Duodenal mucosa (tissue), 2 donors: ENCODE measurements around the gene ALOX15B.

Experiments
- H3K27ac ChIP-seq: one replicate; pipeline ENCODE4 v1.7.0; 2013; ENCODE audit warnings: low read depth, low read length
- H3K27me3 ChIP-seq, 2 donors: one replicate each; pipeline ENCODE4 v1.7.0; 2013; ENCODE audit warnings: low read length in 2 of 2, control low read depth in 1 of 2; ENCODE audit not compliant: insufficient read depth in 2 of 2, control insufficient read depth in 1 of 2
- H3K36me3 ChIP-seq, 2 donors: one replicate each; pipeline ENCODE4 v1.7.0; 2013; ENCODE audit warnings: low read length in 2 of 2, control low read depth in 1 of 2; ENCODE audit not compliant: insufficient read depth in 2 of 2, control insufficient read depth in 1 of 2
- H3K4me1 ChIP-seq, 2 donors: one replicate each; pipeline ENCODE4 v1.7.0; 2013; ENCODE audit warnings: low read length in 2 of 2, control low read depth in 1 of 2; ENCODE audit not compliant: insufficient read depth in 2 of 2, control insufficient read depth in 1 of 2
- H3K4me3 ChIP-seq, 2 donors: one replicate each; pipeline ENCODE4 v1.7.0; 2013; ENCODE audit warnings: low read length in 2 of 2, low read depth in 1 of 2
- H3K9ac ChIP-seq, 2 donors: one replicate each; pipeline ENCODE4 v1.7.0; 2013; ENCODE audit warnings: low read length in 2 of 2, low read depth in 1 of 2
- H3K9me3 ChIP-seq, 2 donors: one replicate each; pipeline ENCODE4 v1.7.0; 2013; ENCODE audit warnings: low read length in 2 of 2, control low read depth in 1 of 2; ENCODE audit not compliant: control insufficient read depth in 1 of 2

Gene ALOX15B

DNA sequence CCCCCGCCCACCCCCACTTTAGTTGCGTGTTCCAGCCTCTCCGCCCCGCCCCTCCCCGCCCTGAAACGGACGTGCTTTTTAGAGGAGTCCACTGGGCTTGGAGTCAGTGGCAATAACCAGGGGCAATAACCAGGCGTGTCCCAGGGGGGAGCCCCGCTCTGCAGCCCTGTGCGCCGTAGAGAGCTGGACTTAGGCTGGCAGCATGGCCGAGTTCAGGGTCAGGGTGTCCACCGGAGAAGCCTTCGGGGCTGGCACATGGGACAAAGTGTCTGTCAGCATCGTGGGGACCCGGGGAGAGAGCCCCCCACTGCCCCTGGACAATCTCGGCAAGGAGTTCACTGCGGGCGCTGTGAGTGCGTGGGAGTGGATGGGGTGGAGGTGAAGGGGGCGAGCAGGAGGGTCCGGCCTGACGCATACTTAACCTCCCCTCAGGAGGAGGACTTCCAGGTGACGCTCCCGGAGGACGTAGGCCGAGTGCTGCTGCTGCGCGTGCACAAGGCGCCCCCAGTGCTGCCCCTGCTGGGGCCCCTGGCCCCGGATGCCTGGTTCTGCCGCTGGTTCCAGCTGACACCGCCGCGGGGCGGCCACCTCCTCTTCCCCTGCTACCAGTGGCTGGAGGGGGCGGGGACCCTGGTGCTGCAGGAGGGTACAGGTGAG, at the start of gene ALOX15B:
ALOX15B (plus strand) TSS at position 106 of the 657 bp plus-strand sequence; CDS start at position 203, 97 bp downstream.
- peaks cover 8 to 14% of the 10 kb centered on the region in 2 donors for H3K27me3 ChIP-seq
- H3K4me3 ChIP-seq: peak within 1 kb of the TSS in 1 of 2 donors; percentile 2
- no peak within 1 kb of the TSS for H3K27ac ChIP-seq
- H3K36me3 ChIP-seq: no peaks in the 10 kb centered on the region
- no peak within 1 kb of the TSS for H3K9ac ChIP-seq
- H3K9me3 ChIP-seq: no peaks in the 10 kb centered on the region
- H3K4me1 ChIP-seq: no peaks in the 10 kb centered on the region

- no peak overlapping the region for H3K27ac ChIP-seq
- H3K9me3 ChIP-seq: no peaks in the 10 kb centered on the region
- H3K36me3 ChIP-seq: no peaks in the 10 kb centered on the region
- H3K4me1 ChIP-seq: peaks cover 0 to 3% of the 10 kb centered on the region in 2 donors
- H3K9ac ChIP-seq: peak overlapping the region; percentile 8 to 63
- peak overlapping the region; percentile 69 to 71 for H3K4me3 ChIP-seq
- peaks cover 0 to 3% of the 10 kb centered on the region in 2 donors for H3K27me3 ChIP-seq
Measured at GRCh38 chr17:7989781-7990655, 48.8 kb upstream of the ALOX15B start.

DNA sequence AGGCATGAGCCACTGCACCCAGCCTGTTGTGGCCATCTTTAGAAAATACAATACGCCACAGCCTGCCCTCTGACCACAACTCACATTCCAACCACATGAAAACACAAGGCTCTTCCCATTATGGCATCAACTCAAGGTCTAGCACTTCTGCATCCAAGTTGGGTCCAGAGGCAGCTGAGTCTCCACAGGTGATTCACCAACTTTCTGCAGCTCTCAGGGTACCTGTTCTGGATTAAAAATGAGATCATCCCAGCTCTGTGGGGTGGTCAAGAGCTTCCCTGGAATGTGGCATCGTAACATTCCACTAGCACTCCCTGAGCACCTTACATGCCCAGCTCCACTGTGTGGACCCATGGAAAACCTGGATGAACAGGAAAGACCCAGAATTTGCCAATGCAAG, 46.3 kb upstream of the ALOX15B start:
- Histone ChIP-seq H3K27ac (no peak overlapping the region), H3K4me1 (peaks cover 0 to 3% of the 10 kb centered on the region in 2 donors), H3K36me3 (no peaks in the 10 kb centered on the region), H3K4me3 (no peak overlapping the region), H3K27me3 (peaks cover 0 to 3% of the 10 kb centered on the region in 2 donors), H3K9ac (no peak overlapping the region), H3K9me3 (no peaks in the 10 kb centered on the region)

GRCh38 chr17:7992924-7993323, 45.9 kb upstream of the ALOX15B start:
- H3K9ac ChIP-seq: no peak overlapping the region
- no peaks in the 10 kb centered on the region for H3K9me3 ChIP-seq
- H3K4me1 ChIP-seq: peaks cover 0 to 3% of the 10 kb centered on the region in 2 donors
- no peak overlapping the region for H3K27ac ChIP-seq
- H3K27me3 ChIP-seq: no peaks in the 10 kb centered on the region
- no peaks in the 10 kb centered on the region for H3K36me3 ChIP-seq
- H3K4me3 ChIP-seq: no peak overlapping the region

DNA sequence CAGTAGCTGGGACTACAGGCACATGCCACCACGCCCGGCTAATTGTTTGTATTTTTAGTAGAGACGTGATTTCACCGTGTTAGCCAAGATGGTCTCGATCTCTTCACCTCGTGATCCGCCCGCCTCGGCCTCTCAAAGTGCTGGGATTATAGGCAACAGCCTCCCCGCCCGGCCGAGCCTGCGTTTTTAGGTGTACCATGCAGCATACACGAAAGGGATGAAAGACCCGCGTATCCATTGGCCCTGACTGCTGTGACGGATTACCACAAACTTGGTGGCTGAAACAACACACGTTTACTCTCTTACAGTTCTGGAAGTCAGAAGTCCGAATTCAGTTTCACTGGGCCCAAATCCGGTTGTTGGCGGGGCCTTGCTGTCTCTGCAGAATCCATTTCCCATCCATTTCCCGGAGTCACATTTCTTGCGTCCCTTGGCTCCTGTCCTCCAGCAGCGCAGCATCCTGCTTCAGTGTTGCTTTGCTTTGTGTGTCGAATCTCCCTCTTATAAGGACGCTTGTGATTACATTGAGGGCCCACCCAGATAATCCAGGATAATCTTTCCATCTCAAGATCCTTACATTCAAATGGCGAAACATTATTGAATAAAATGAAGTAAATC, 44.8 kb upstream of the ALOX15B start:
- Histone ChIP-seq H3K9ac (no peak overlapping the region), H3K4me3 (no peak overlapping the region), H3K4me1 (peaks cover 0 to 3% of the 10 kb centered on the region in 2 donors), H3K27me3 (no peaks in the 10 kb centered on the region), H3K36me3 (no peaks in the 10 kb centered on the region), H3K9me3 (no peaks in the 10 kb centered on the region), H3K27ac (no peak overlapping the region)

GRCh38 chr17:7995724-7996123, 43.1 kb upstream of the ALOX15B start:
- Histone ChIP-seq H3K9me3 (no peaks in the 10 kb centered on the region), H3K4me3 (no peak overlapping the region), H3K9ac (no peak overlapping the region), H3K27me3 (peaks cover 5% of the 10 kb centered on the region in 2 donors), H3K36me3 (no peaks in the 10 kb centered on the region), H3K27ac (no peak overlapping the region), H3K4me1 (no peaks in the 10 kb centered on the region)

- no peaks in the 10 kb centered on the region for H3K36me3 ChIP-seq
- no peak overlapping the region for H3K27ac ChIP-seq
Measured at GRCh38 chr17:7997186-7997585, 41.7 kb upstream of the ALOX15B start.

GRCh38 chr17:8001976-8002720, 36.7 kb upstream of the ALOX15B start, which contains the start of gene GUCY2D:
GUCY2D (plus strand) TSS chr17:8002615; CDS start chr17:8003048, 433 bp downstream.
- H3K9me3 ChIP-seq: no peaks in the 10 kb centered on the region
- peak within 1 kb of the TSS; percentile 36 to 50 for H3K4me3 ChIP-seq
- no peak within 1 kb of the TSS for H3K9ac ChIP-seq
- H3K27me3 ChIP-seq: peaks cover 49 to 51% of the 10 kb centered on the region in 2 donors
- H3K4me1 ChIP-seq: peaks cover 9% of the 10 kb centered on the region in 2 donors
- no peaks in the 10 kb centered on the region for H3K36me3 ChIP-seq
- H3K27ac ChIP-seq: no peak within 1 kb of the TSS

More at GRCh38 chr17:7997186-7997585, 41.7 kb upstream of the ALOX15B start:
- Histone ChIP-seq H3K9ac (no peak overlapping the region), H3K4me1 (peaks cover 4% of the 10 kb centered on the region in 2 donors), H3K4me3 (no peak overlapping the region), H3K27me3 (peaks cover 12 to 16% of the 10 kb centered on the region in 2 donors), H3K9me3 (no peaks in the 10 kb centered on the region)

GRCh38 chr17:8002721-8003593, 35.9 kb upstream of the ALOX15B start:
- H3K27me3 ChIP-seq: peaks cover 49 to 51% of the 10 kb centered on the region in 2 donors
- H3K4me1 ChIP-seq: peaks cover 9% of the 10 kb centered on the region in 2 donors
- H3K9ac ChIP-seq: no peak overlapping the region
- H3K36me3 ChIP-seq: no peaks in the 10 kb centered on the region
- no peak overlapping the region for H3K27ac ChIP-seq
- no peak overlapping the region for H3K4me3 ChIP-seq
- no peaks in the 10 kb centered on the region for H3K9me3 ChIP-seq
